Nephron progenitor cell (in vitro differentiated cells): ENCODE measurements around the gene RNF8.
"Not testable (repeated sequence)": the region's sequence is repeated elsewhere in the genome, so short reads cannot be mapped to it uniquely, and the experiment has no call there.

Experiments used
- DNase-seq: peaks from one replicate; pipeline ENCODE4 v3.0.0; 2021
- H3K27ac Mint-ChIP-seq: 2 replicates; pipeline ENCODE4 v1.8.0; 2021; ENCODE audit warnings: mild to moderate bottlenecking, moderate library complexity, mixed read lengths
- H3K27me3 Mint-ChIP-seq: 2 replicates; pipeline ENCODE4 v1.8.0; 2021; ENCODE audit warnings: mild to moderate bottlenecking, low read depth, mixed read lengths; ENCODE audit not compliant: poor library complexity
- H3K36me3 Mint-ChIP-seq: 2 replicates; pipeline ENCODE4 v1.8.0; 2021; ENCODE audit warnings: low read depth, mixed read lengths
- H3K4me1 Mint-ChIP-seq: 2 replicates; pipeline ENCODE4 v1.8.0; 2021; ENCODE audit warnings: mixed read lengths
- H3K4me3 Mint-ChIP-seq: 2 replicates; pipeline ENCODE4 v1.8.0; 2021; ENCODE audit warnings: mild to moderate bottlenecking, moderate library complexity, mixed read lengths
- H3K9me3 Mint-ChIP-seq: 2 replicates; pipeline ENCODE4 v1.8.0; 2021; ENCODE audit warnings: mild to moderate bottlenecking, moderate library complexity, mixed read lengths
- TF ChIP-seq, protein P1 (sequence below): fragments of 200-600 bp; sonication (generic); IDR thresholded peaks from 2 replicates; pipeline ENCODE4 v1.5.0; 2021; ENCODE audit warnings: antibody characterized with exemption

RNF8 gene

DNA sequence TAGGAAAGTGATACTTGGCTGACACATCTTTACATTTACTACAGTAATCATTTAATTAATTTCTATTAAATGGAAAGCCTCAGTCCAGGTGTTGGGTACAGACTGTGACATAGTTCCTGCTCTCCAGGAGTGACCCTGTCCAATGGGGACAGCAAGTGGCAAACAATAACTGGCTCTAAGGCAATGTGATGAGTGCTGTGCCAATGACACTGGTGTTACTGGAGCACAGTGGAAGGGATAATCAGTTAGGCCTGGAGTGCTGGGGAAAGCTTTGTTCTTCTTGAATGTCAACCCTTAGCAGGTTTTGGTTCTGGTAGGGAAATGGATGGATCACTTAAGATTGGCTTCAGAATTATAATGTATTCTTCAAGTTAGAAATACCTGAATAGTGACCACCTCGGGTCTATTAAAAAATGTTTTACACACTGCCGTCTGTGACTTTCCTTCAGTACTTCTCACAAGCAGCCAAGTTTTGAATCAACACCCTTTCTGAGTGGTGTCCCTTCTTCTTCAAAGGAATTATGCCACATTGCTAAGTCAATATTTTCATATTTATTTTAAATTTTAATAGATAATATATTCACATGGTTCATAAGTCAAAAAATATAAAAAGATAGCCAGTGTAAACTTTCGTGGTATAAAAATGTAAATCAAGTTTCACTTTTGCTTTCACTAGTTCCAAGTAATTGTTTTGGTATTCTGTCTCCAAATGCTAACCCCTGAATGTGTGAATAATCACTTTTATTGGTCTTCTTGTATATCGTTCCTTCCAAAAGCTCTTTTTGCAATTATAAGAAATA is 88.8 kb downstream of the RNF8 start:
- Mint-ChIP-seq H3K4me1 (no peaks in the 10 kb centered on the region), H3K27me3 (no peaks in the 10 kb centered on the region), H3K27ac (no peak overlapping the region), H3K9me3 (no peaks in the 10 kb centered on the region), H3K4me3 (no peak overlapping the region), H3K36me3 (peaks cover 35% of the 10 kb centered on the region)
- TF ChIP-seq, protein P1, sequence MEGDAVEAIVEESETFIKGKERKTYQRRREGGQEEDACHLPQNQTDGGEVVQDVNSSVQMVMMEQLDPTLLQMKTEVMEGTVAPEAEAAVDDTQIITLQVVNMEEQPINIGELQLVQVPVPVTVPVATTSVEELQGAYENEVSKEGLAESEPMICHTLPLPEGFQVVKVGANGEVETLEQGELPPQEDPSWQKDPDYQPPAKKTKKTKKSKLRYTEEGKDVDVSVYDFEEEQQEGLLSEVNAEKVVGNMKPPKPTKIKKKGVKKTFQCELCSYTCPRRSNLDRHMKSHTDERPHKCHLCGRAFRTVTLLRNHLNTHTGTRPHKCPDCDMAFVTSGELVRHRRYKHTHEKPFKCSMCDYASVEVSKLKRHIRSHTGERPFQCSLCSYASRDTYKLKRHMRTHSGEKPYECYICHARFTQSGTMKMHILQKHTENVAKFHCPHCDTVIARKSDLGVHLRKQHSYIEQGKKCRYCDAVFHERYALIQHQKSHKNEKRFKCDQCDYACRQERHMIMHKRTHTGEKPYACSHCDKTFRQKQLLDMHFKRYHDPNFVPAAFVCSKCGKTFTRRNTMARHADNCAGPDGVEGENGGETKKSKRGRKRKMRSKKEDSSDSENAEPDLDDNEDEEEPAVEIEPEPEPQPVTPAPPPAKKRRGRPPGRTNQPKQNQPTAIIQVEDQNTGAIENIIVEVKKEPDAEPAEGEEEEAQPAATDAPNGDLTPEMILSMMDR = no peak
- DNase-seq = no peak

DNA sequence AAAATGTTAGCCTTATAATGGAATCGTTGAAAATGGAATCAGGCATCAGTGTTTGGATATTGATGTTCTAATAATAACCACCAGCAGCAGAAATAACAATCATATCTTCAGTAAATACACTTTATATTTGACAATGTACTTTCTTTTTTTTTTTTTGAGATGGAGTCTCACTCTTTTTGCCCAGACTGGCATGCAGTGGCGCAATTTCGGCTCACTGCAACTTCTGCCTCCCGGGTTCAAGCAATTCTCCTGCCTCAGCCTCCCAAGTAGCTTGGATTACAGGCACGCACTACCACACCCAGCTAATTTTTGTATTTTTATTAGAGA is 89.4 kb downstream of the RNF8 start:
- not testable (repeated sequence) for H3K9me3 Mint-ChIP-seq, DNase-seq, H3K4me1 Mint-ChIP-seq, H3K27ac Mint-ChIP-seq, H3K4me3 Mint-ChIP-seq, H3K27me3 Mint-ChIP-seq
- H3K36me3 Mint-ChIP-seq = peaks cover 31% of the 10 kb centered on the region
